ENCODE measurements around the gene HRAS.

Gene HRAS

DNA sequence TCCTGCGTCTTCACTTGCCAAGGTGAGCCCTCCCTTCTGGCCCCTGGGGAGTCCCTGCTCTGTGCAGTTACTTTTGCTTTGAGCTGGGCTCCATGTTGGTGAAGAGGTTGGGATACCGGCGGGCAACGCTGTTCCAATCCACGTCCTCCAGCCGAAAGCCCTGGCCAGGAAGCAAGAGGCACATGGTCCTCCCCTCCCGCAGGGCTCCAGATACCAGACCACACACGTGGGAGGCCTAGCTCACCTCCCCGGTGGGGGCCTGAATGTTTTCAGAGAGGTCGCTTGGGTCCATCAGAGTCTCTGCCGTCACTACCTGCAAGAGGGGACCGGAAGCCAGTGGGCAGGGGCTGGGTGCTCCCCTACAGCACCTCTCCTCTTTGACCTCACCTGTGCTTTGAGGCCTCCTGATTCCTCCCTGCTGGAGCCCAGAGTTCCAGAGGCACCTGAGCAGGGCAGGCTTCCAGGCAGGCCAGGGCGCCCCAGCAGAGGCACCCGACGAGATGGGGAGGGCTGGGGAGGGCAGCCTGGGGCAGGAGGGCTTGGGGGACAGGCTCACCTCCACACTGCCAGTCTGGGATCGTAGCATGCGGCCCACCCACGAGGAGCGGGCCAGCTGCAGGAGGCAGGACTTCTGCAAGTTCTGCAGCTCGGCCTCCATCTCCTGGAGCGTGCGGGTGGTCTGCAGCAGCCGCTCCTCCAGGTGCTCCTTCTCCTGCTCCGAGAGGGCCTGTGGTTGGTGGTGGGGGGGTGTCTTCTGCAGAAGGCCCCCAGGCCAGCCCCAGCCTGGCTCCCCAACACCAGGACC, 22.2 kb upstream of the HRAS start:
- TF ChIP-seq BHLHE40 (IDR thresholded peaks at IDR 0.05; ENCODE audit: borderline replicate concordance) = no peak
- TF ChIP-seq LEF1 (IDR thresholded peaks at IDR 0.05; ENCODE audit: borderline replicate concordance) = no peak
- no peak for TF ChIP-seq L3MBTL2 (conservative IDR thresholded peaks at IDR 0.05)
- TF ChIP-seq HDGF (IDR thresholded peaks at IDR 0.05; ENCODE audit: borderline replicate concordance) = no peak
- TF ChIP-seq, protein P1, sequence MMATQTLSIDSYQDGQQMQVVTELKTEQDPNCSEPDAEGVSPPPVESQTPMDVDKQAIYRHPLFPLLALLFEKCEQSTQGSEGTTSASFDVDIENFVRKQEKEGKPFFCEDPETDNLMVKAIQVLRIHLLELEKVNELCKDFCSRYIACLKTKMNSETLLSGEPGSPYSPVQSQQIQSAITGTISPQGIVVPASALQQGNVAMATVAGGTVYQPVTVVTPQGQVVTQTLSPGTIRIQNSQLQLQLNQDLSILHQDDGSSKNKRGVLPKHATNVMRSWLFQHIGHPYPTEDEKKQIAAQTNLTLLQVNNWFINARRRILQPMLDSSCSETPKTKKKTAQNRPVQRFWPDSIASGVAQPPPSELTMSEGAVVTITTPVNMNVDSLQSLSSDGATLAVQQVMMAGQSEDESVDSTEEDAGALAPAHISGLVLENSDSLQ (IDR thresholded peaks at IDR 0.05) = no peak
- no peak for TF ChIP-seq FOXM1 (IDR thresholded peaks at IDR 0.05; ENCODE audit: borderline replicate concordance)
- TF ChIP-seq NFRKB (IDR thresholded peaks at IDR 0.05) = no peak
- TF ChIP-seq ARNT (IDR thresholded peaks at IDR 0.05) = no peak
- TF ChIP-seq TARDBP (IDR thresholded peaks at IDR 0.05) = no peak
- DNase-seq (ENCODE audit: extremely low spot score) = no peak
- CTCF ChIA-PET = no interaction called here
- POLR2A ChIA-PET = interaction anchor here (1.2 to 1.6 kb wide), 2 partner anchors 11 to 20 kb away, joined by 3 to 5 read pairs; no protein-coding TSS in a partner anchor

DNA sequence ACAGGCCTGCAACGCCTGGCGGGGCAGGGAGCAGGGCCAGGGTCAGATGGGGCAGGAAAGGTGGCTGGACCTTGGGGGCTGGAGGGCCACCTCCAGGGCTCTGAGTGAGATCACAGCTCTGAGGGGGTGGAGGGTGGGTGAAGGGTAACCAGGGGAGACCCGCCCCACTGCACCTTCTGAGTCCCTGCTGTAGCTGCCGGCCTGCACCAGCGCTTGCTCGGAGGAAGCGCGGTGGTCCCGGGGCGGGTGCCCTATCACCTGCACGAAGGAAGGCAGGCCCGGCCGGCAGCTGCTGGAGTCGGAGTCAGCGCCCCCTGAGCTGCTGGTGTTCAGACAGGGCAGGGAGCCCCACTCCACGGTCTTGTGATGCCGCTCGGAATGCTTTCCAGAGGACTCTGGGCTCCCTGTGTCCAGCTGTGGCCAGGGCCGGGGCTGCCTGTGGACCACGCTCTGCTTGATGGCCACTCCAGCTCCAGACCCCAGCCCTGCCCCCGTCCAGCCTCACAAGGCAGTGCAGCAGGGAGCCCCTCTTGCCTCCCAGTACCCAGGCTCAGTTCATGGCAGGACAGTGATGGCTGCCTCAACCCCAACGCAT, 21.4 kb upstream of the HRAS start:
- ChIA-PET POLR2A (interaction anchor here (1.0 to 1.6 kb wide), 5 partner anchors 9 to 139 kb away, joined by 3 to 5 read pairs (median 3); partner anchors contain the start of gene TMEM80), CTCF (no interaction called here)
- DNase-seq (ENCODE audit: extremely low spot score) = no peak
- TF ChIP-seq CTBP1 (IDR thresholded peaks at IDR 0.05; ENCODE audit: borderline replicate concordance) (no peak), FOXM1 (IDR thresholded peaks at IDR 0.05; ENCODE audit: borderline replicate concordance) (no peak), L3MBTL2 (conservative IDR thresholded peaks at IDR 0.05) (no peak), FOXK2 (IDR thresholded peaks at IDR 0.05) (no peak), SUZ12 (IDR thresholded peaks at IDR 0.05) (no peak), SP1 (IDR thresholded peaks at IDR 0.05) (no peak), ARNT (IDR thresholded peaks at IDR 0.05) (no peak), FOXA1 (IDR thresholded peaks at IDR 0.05) (no peak), ZNF384 (IDR thresholded peaks at IDR 0.05) (no peak), BHLHE40 (IDR thresholded peaks at IDR 0.05; ENCODE audit: borderline replicate concordance) (no peak), HDGF (IDR thresholded peaks at IDR 0.05; ENCODE audit: borderline replicate concordance) (no peak), ELF4 (IDR thresholded peaks at IDR 0.05) (no peak)
- TF ChIP-seq, protein P1 (IDR thresholded peaks at IDR 0.05) = no peak

DNA sequence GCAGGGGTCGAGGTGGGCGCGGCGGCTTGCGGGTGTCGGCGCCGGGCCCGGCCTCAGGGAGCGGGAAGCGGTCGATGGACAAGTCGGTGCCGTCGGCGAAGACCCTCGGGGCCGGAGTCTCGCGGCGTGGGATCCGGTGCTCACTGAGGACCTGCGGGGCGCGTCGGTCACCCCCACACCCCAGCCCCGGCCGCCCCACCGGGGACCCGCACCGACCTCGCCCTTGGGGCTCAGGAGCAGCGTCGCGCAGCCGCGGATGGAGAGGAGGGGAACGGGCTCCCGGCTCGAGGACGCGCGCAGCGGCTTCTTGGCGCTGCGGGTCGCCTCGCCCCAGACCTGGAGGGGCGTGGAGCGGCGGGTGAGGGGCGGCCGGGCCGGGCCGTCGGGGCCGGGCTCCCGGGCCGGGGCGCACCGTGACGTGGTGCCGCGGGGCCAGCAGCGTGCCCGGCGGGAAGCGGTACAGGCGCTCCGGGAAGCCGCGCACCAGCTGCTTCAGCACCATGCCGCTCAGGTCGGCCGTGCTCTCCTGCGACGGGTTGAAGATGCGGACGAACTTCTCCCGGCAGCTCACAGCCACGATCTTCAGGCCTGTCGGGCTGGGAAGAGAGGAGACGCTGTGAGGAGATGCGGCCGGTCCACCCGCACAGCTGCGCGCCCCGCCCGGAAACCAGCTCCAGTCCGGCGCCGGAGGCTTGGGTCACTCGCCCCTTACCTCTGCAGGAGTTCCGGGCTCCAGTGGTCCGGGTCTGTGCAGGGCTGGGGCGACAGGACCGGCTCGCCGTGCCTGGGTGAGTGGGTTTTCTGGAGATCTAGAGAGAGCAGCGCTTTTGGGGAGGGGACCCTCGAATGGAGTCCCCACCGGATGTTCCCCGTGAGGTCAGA, 20.6 kb upstream of the HRAS start:
- DNase-seq (ENCODE audit: extremely low spot score) = no peak
- CTCF ChIA-PET = no interaction called here
- TF ChIP-seq FOXK2 (IDR thresholded peaks at IDR 0.05) (no peak), HDGF (IDR thresholded peaks at IDR 0.05; ENCODE audit: borderline replicate concordance) (no peak), ZNF384 (IDR thresholded peaks at IDR 0.05) (no peak), L3MBTL2 (conservative IDR thresholded peaks at IDR 0.05) (no peak), FOXA1 (IDR thresholded peaks at IDR 0.05) (no peak), BHLHE40 (IDR thresholded peaks at IDR 0.05; ENCODE audit: borderline replicate concordance) (no peak), LEF1 (IDR thresholded peaks at IDR 0.05; ENCODE audit: borderline replicate concordance) (no peak), TARDBP (IDR thresholded peaks at IDR 0.05) (no peak), FOXM1 (IDR thresholded peaks at IDR 0.05; ENCODE audit: borderline replicate concordance) (no peak), ARNT (IDR thresholded peaks at IDR 0.05) (no peak), ELF4 (IDR thresholded peaks at IDR 0.05) (no peak), SP1 (IDR thresholded peaks at IDR 0.05) (no peak), SUZ12 (IDR thresholded peaks at IDR 0.05) (no peak), NFRKB (IDR thresholded peaks at IDR 0.05) (no peak), CTBP1 (IDR thresholded peaks at IDR 0.05; ENCODE audit: borderline replicate concordance) (no peak)
- TF ChIP-seq, protein P1 (IDR thresholded peaks at IDR 0.05) = no peak
- POLR2A ChIA-PET = interaction anchor here (1.0 to 1.6 kb wide), 4 partner anchors 10 to 140 kb away, joined by 3 to 5 read pairs (median 3); partner anchors contain the start of gene TMEM80

DNA sequence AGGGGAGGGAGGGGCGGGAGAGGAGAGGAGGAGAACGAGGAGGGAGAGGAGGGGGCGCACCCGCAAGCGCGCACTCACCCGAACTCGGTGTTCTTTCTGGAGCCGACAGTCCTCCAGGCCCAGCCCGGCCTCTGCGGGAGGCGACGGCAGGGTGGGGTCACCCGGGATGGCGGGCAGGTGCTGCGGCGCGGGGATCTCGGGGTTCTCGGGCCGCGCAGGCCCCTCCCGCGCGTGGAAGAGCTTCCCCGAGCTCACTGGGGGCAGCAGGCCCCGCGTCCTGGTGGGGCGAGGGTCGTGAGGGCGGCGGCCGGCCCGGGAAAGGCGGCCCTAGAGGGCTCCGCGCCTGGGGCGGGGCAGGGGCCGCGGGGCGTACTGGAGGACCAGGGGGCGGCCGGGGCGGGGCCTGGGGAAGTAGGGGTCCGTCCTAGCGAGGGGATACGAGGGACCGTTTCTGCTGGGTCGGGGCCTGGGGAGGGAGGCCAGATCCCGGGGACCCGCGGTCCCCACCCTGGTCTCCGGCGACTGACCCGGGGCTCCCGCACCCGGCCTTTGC, 19.9 kb upstream of the HRAS start:
- DNase-seq (ENCODE audit: extremely low spot score) = no peak
- POLR2A ChIA-PET = interaction anchor here (0.6 to 1.5 kb wide), 3 partner anchors 20 to 141 kb away, joined by 3 to 4 read pairs (median 3); partner anchors contain the start of genes HRAS and TMEM80
- TF ChIP-seq ZNF384 (IDR thresholded peaks at IDR 0.05) = no peak
- CTCF ChIA-PET = interaction anchor here (1.0 to 1.6 kb wide), 2 partner anchors 20 to 173 kb away, joined by 4 read pairs; partner anchors contain the start of gene HRAS

Measured in HEK293T (cell line).